Epidermal melanocyte (primary cell): ENCODE measurements around the gene STK32C.

Experiments
- DNase-seq: peaks from one replicate; pipeline ENCODE4 v3.0.0; 2011; ENCODE audit warnings: low spot score; ENCODE audit not compliant: insufficient read length

STK32C gene

GRCh38 chr10:132249226-132249724 lies 58.5 kb downstream of the STK32C start:
- no peak for DNase-seq

GRCh38 chr10:132248455-132249225 lies 59.1 kb downstream of the STK32C start:
- DNase-seq: peak; percentile 66

GRCh38 chr10:132247943-132248342 lies 59.8 kb downstream of the STK32C start:
- no peak for DNase-seq

- no peak for DNase-seq
Observed at GRCh38 chr10:132246296-132246695, 61.5 kb downstream of the STK32C start.

GRCh38 chr10:132245056-132245455 lies 62.7 kb downstream of the STK32C start:
- peak; percentile 62 for DNase-seq

- DNase-seq: no peak
Observed at GRCh38 chr10:132243626-132244025, 64.1 kb downstream of the STK32C start.

- no peak for DNase-seq
Observed at GRCh38 chr10:132243141-132243540, 64.6 kb downstream of the STK32C start.

- no peak for DNase-seq
Observed at GRCh38 chr10:132242103-132242840, 65.5 kb downstream of the STK32C start.

GRCh38 chr10:132241496-132241895 lies 66.3 kb downstream of the STK32C start:
- no peak for DNase-seq

GRCh38 chr10:132241086-132241485 lies 66.7 kb downstream of the STK32C start:
- DNase-seq: no peak

GRCh38 chr10:132240581-132240980 lies 67.2 kb downstream of the STK32C start:
- DNase-seq: no peak

GRCh38 chr10:132240156-132240555 lies 67.6 kb downstream of the STK32C start:
- DNase-seq: no peak

GRCh38 chr10:132239126-132240031 lies 68.4 kb downstream of the STK32C start:
- no peak for DNase-seq

GRCh38 chr10:132238371-132239125 lies 69.2 kb downstream of the STK32C start:
- DNase-seq: no peak

GRCh38 chr10:132237871-132238270 lies 69.9 kb downstream of the STK32C start:
- no peak for DNase-seq

- no peak for DNase-seq
Observed at GRCh38 chr10:132237396-132237795, 70.4 kb downstream of the STK32C start.

GRCh38 chr10:132236881-132237280 lies 70.9 kb downstream of the STK32C start:
- DNase-seq: no peak

GRCh38 chr10:132236161-132236560 lies 71.6 kb downstream of the STK32C start:
- DNase-seq: no peak

GRCh38 chr10:132234860-132235259 lies 72.9 kb downstream of the STK32C start:
- DNase-seq: no peak

- no peak for DNase-seq
Observed at GRCh38 chr10:132233501-132234085, 74.2 kb downstream of the STK32C start.
